A172 (cell line): ENCODE measurements around the gene TRIM17. TPM values are rescaled to one million over a fixed set of nuclear protein-coding genes. Genes with fewer than 3 reads are reported as not detected.
A peak's percentile ranks its signal among the peaks of the same experiment; 100 is the strongest.

Experiments
- DNase-seq: peaks from one replicate; pipeline ENCODE4 v3.0.0-alpha.2; 2015; ENCODE audit warnings: low spot score
- total RNA-seq: library from RNA; depleted of rRNA; stranded (reverse); fragments of >200 nt; shearing (Covaris generic); gene quantifications from 2 replicates; pipeline ENCODE4 v1.2.3, GENCODE V29; 2014

The TRIM17 gene
- total RNA-seq, 1 experiment from 2014 or later = not detected

- DNase-seq = no peak
These were observed 982 bp upstream of the TRIM17 start for GRCh38 chr1:228417483-228418203.

GRCh38 chr1:228417061-228417460 is 400 bp upstream of the TRIM17 start:
- DNase-seq = no peak

GRCh38 chr1:228415853-228416216 is 826 bp downstream of the TRIM17 start:
- DNase-seq = no peak

GRCh38 chr1:228415221-228415620 is 1.4 kb downstream of the TRIM17 start:
- DNase-seq = no peak

- DNase-seq = no peak
These were observed 2.0 kb downstream of the TRIM17 start for GRCh38 chr1:228414511-228415211.

GRCh38 chr1:228413241-228414010 is 3.2 kb downstream of the TRIM17 start:
- DNase-seq = no peak

GRCh38 chr1:228411548-228412430 is 4.9 kb downstream of the TRIM17 start:
- no peak for DNase-seq

GRCh38 chr1:228411121-228411520 is 5.5 kb downstream of the TRIM17 start:
- DNase-seq = no peak

- DNase-seq = no peak
These were observed 6.0 kb downstream of the TRIM17 start for GRCh38 chr1:228410671-228411070.

GRCh38 chr1:228410015-228410414 is 6.6 kb downstream of the TRIM17 start:
- no peak for DNase-seq

GRCh38 chr1:228408869-228409805 is 7.5 kb downstream of the TRIM17 start:
- DNase-seq = no peak

GRCh38 chr1:228408041-228408868 is 8.4 kb downstream of the TRIM17 start:
- DNase-seq = no peak

- DNase-seq = peak; percentile 36
These were observed 9.3 kb downstream of the TRIM17 start for GRCh38 chr1:228407106-228408040.

- no peak for DNase-seq
These were observed 10.8 kb downstream of the TRIM17 start for GRCh38 chr1:228405979-228406228.

- DNase-seq = no peak
These were observed 11.3 kb downstream of the TRIM17 start for GRCh38 chr1:228405200-228405978.

- no peak for DNase-seq
These were observed 12.4 kb downstream of the TRIM17 start for GRCh38 chr1:228404107-228404720.

- DNase-seq = no peak
These were observed 13.4 kb downstream of the TRIM17 start for GRCh38 chr1:228403231-228403631.

GRCh38 chr1:228402641-228403025 is 14.0 kb downstream of the TRIM17 start:
- no peak for DNase-seq
